ENCODE data around the gene TNFRSF14. TPM values are rescaled to one million over a fixed set of nuclear protein-coding genes. Genes with fewer than 3 reads are reported as not detected.
A peak's percentile ranks its signal among the peaks of the same experiment; 100 is the strongest.

The TNFRSF14 gene
- total and polyA plus RNA-seq, 9 of the 15 experiments (the other 6 are each of a cell fraction or from before 2014, with no cell fraction given) = 0.11 to 2.3 (median 0.68) TPM; not detected in 2

DNA sequence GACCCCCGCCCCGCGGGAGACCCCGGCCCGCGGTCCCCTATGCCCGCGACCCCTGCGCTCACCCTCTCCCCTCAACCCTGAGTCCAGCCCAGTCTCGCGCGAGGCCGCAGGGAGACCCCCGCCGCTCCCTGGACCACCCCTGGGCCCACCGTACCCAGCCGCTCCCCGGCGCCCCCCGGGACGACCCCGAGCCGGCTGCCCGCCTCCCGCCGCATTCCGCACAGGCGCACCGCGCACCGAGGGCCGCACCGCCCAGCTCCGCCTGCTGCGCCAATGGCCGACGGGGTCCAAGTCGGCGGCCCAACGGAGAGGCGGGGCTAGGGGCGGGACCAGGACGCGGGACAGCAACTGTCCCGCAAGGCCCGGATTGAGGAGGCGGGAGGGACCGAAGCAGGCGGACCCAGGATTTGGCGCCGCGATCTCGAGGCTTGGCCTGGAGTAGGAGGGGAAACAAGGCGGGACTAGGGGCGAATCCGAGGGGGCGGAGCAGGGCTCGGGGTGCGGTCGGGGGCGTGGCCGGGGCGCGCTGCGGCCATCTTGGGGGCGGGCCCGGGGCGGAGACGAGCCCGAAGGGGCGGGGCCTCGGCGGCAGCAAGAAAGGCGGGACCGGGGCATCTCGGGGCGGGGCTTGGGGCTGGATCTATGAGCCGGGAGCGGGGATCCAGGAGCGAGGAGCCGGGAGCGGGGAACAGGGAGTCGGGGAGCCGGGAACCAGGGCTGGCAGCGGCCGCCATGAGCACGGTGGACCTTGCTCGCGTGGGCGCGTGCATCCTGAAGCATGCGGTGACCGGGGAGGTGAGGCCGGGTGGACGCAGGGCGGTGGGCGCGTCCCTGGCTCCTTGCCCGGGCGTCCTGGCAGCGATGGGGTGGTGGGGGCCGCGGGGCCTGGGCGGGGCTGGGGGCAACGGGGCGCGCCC, 30.2 kb downstream of the TNFRSF14 start, which contains the start of gene PRXL2B (continued):
- TF ChIP-seq, protein P1, sequence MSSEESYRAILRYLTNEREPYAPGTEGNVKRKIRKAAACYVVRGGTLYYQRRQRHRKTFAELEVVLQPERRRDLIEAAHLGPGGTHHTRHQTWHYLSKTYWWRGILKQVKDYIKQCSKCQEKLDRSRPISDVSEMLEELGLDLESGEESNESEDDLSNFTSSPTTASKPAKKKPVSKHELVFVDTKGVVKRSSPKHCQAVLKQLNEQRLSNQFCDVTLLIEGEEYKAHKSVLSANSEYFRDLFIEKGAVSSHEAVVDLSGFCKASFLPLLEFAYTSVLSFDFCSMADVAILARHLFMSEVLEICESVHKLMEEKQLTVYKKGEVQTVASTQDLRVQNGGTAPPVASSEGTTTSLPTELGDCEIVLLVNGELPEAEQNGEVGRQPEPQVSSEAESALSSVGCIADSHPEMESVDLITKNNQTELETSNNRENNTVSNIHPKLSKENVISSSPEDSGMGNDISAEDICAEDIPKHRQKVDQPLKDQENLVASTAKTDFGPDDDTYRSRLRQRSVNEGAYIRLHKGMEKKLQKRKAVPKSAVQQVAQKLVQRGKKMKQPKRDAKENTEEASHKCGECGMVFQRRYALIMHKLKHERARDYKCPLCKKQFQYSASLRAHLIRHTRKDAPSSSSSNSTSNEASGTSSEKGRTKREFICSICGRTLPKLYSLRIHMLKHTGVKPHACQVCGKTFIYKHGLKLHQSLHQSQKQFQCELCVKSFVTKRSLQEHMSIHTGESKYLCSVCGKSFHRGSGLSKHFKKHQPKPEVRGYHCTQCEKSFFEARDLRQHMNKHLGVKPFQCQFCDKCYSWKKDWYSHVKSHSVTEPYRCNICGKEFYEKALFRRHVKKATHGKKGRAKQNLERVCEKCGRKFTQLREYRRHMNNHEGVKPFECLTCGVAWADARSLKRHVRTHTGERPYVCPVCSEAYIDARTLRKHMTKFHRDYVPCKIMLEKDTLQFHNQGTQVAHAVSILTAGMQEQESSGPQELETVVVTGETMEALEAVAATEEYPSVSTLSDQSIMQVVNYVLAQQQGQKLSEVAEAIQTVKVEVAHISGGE (CRISPR knock-in tag; IDR thresholded peaks at IDR 0.05) = no peak; a peak in 1 of 6 replicates
- TF ChIP-seq FIP1L1 (IDR thresholded peaks at IDR 0.05; ENCODE audit: low read depth, low read length, poor library complexity, severe bottlenecking) (no peak), ZNF408 (CRISPR knock-in tag; IDR thresholded peaks at IDR 0.05; ENCODE audit: low read depth) (no peak), FOSL1 (tag; conservative IDR thresholded peaks at IDR 0.05) (no peak), NUFIP1 (IDR thresholded peaks at IDR 0.05; ENCODE audit: partially characterized antibody) (no peak), XRCC3 (IDR thresholded peaks at IDR 0.05) (no peak), SIN3B (IDR thresholded peaks at IDR 0.05; ENCODE audit: low read depth) (0 out of 2 replicates have a peak, but pooled peaks have one; percentile 10), HCFC1 (IDR thresholded peaks at IDR 0.05; ENCODE audit: low read depth, low read length) (no peak; the same call in none of the 2 replicates), ZNF436 (CRISPR knock-in tag; IDR thresholded peaks at IDR 0.05) (no peak), POLR2AphosphoS2 (IDR thresholded peaks at IDR 0.05; ENCODE audit: low read length) (no peak; the same call in 1 of the 2 replicates), PHF8 (IDR thresholded peaks at IDR 0.05; ENCODE audit: borderline replicate concordance, low read length) (peak; percentile 58; the same call in 1 of the 2 replicates), BRCA1 (IDR thresholded peaks at IDR 0.05) (no peak), BRCA1 (CRISPR knock-in tag; IDR thresholded peaks at IDR 0.05) (no peak)
- TF ChIP-seq, protein P2, sequence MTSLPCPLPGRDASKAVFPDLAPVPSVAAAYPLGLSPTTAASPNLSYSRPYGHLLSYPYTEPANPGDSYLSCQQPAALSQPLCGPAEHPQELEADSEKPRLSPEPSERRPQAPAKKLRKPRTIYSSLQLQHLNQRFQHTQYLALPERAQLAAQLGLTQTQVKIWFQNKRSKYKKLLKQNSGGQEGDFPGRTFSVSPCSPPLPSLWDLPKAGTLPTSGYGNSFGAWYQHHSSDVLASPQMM (CRISPR knock-in tag; IDR thresholded peaks at IDR 0.05) = no peak
- TF ChIP-seq, protein P3, sequence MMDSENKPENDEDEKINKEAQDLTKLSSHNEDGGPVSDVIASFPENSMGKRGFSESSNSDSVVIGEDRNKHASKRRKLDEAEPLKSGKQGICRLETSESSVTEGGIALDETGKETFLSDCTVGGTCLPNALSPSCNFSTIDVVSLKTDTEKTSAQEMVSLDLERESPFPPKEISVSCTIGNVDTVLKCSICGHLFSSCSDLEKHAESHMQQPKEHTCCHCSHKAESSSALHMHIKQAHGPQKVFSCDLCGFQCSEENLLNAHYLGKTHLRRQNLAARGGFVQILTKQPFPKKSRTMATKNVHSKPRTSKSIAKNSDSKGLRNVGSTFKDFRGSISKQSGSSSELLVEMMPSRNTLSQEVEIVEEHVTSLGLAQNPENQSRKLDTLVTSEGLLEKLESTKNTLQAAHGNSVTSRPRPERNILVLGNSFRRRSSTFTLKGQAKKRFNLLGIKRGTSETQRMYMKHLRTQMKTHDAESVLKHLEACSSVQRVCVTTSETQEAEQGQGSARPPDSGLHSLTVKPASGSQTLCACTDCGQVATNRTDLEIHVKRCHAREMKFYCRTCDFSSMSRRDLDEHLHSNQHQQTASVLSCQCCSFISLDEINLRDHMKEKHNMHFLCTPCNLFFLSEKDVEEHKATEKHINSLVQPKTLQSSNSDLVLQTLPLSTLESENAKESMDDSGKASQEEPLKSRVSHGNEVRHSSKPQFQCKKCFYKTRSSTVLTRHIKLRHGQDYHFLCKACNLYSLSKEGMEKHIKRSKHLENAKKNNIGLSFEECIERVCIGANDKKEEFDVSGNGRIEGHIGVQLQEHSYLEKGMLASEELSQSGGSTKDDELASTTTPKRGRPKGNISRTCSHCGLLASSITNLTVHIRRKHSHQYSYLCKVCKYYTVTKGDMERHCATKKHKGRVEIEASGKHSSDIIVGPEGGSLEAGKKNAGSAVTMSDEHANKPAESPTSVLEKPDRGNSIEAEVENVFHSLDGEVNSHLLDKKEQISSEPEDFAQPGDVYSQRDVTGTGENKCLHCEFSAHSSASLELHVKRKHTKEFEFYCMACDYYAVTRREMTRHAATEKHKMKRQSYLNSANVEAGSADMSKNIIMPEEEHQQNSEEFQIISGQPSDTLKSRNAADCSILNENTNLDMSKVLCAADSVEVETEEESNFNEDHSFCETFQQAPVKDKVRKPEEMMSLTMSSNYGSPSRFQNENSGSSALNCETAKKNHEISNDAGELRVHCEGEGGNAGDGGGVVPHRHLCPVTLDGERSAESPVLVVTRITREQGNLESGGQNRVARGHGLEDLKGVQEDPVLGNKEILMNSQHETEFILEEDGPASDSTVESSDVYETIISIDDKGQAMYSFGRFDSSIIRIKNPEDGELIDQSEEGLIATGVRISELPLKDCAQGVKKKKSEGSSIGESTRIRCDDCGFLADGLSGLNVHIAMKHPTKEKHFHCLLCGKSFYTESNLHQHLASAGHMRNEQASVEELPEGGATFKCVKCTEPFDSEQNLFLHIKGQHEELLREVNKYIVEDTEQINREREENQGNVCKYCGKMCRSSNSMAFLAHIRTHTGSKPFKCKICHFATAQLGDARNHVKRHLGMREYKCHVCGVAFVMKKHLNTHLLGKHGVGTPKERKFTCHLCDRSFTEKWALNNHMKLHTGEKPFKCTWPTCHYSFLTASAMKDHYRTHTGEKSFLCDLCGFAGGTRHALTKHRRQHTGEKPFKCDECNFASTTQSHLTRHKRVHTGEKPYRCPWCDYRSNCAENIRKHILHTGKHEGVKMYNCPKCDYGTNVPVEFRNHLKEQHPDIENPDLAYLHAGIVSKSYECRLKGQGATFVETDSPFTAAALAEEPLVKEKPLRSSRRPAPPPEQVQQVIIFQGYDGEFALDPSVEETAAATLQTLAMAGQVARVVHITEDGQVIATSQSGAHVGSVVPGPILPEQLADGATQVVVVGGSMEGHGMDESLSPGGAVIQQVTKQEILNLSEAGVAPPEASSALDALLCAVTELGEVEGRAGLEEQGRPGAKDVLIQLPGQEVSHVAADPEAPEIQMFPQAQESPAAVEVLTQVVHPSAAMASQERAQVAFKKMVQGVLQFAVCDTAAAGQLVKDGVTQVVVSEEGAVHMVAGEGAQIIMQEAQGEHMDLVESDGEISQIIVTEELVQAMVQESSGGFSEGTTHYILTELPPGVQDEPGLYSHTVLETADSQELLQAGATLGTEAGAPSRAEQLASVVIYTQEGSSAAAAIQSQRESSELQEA (IDR thresholded peaks at IDR 0.05; ENCODE audit: low read depth) = no peak
